Astrocyte (in vitro differentiated cells and primary cell): ENCODE measurements around the gene CASP3.

Experiments
- EZH2 ChIP-seq: IDR thresholded peaks from 2 replicates; pipeline ENCODE4 v1.6.1; 2012; ENCODE audit warnings: mild to moderate bottlenecking, low read length, inconsistent platforms; ENCODE audit not compliant: insufficient read depth
- TF ChIP-seq, protein P1 (sequence below): IDR thresholded peaks from 2 replicates; pipeline ENCODE4 v1.5.1; 2011; ENCODE audit warnings: low read depth, mild to moderate bottlenecking, inconsistent platforms, low read length, moderate library complexity; ENCODE audit not compliant: insufficient read depth

DNA sequence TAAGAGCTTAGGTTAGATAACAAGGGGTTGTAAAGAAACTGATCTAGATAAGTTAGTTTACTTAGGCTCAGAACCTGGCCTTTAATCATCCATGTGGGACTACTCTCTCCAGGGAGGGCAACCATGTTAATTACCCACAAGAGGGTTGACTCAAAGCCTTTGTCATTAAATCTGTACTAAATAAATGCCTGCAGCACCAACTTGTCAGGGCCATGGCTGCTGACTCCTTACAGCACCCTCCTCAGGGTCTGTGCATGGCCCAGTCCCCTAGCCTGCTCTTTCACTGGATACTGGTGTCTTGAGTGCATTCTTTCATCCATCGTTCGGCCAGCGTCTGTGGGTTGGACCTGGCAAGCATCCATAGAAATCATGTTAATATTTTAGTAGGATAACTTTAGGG is 34.7 kb downstream of the CASP3 start:
- TF ChIP-seq, protein P1, sequence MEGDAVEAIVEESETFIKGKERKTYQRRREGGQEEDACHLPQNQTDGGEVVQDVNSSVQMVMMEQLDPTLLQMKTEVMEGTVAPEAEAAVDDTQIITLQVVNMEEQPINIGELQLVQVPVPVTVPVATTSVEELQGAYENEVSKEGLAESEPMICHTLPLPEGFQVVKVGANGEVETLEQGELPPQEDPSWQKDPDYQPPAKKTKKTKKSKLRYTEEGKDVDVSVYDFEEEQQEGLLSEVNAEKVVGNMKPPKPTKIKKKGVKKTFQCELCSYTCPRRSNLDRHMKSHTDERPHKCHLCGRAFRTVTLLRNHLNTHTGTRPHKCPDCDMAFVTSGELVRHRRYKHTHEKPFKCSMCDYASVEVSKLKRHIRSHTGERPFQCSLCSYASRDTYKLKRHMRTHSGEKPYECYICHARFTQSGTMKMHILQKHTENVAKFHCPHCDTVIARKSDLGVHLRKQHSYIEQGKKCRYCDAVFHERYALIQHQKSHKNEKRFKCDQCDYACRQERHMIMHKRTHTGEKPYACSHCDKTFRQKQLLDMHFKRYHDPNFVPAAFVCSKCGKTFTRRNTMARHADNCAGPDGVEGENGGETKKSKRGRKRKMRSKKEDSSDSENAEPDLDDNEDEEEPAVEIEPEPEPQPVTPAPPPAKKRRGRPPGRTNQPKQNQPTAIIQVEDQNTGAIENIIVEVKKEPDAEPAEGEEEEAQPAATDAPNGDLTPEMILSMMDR, result no peak
- TF ChIP-seq EZH2, result no peak
